Measurements from ENCODE around the gene CPSF4L.

CPSF4L gene

GRCh38 chr17:73289549-73290254 is 28.0 kb upstream of the CPSF4L start:
- no peak for DNase-seq

- DNase-seq, result no peak
Measured at GRCh38 chr17:73288534-73289302, 27.0 kb upstream of the CPSF4L start.

- DNase-seq, result no peak
Measured at GRCh38 chr17:73286863-73287296, 25.2 kb upstream of the CPSF4L start.

GRCh38 chr17:73285916-73286862 is 24.5 kb upstream of the CPSF4L start:
- no peak for DNase-seq

GRCh38 chr17:73285603-73285908 is 23.9 kb upstream of the CPSF4L start:
- no peak for DNase-seq

GRCh38 chr17:73284906-73285602 is 23.4 kb upstream of the CPSF4L start:
- peak; percentile 36 for DNase-seq

- DNase-seq, result no peak
Measured at GRCh38 chr17:73284354-73284753, 22.7 kb upstream of the CPSF4L start.

- peak; percentile 64 for DNase-seq
Measured at GRCh38 chr17:73283841-73284282, 22.2 kb upstream of the CPSF4L start.

GRCh38 chr17:73283250-73283649 is 21.6 kb upstream of the CPSF4L start:
- DNase-seq, result no peak

GRCh38 chr17:73282629-73283028 is 20.9 kb upstream of the CPSF4L start:
- DNase-seq, result no peak

GRCh38 chr17:73281928-73282327 is 20.2 kb upstream of the CPSF4L start:
- no peak for DNase-seq

GRCh38 chr17:73280191-73280590 is 18.5 kb upstream of the CPSF4L start:
- no peak for DNase-seq

GRCh38 chr17:73279704-73280103 is 18.0 kb upstream of the CPSF4L start:
- DNase-seq, result no peak

- DNase-seq, result peak; percentile 54
Measured at GRCh38 chr17:73278465-73279453, 17.1 kb upstream of the CPSF4L start.

GRCh38 chr17:73278049-73278464 is 16.4 kb upstream of the CPSF4L start:
- no peak for DNase-seq

- DNase-seq, result no peak
Measured at GRCh38 chr17:73274490-73274889, 12.8 kb upstream of the CPSF4L start.

GRCh38 chr17:73272906-73273218 is 11.2 kb upstream of the CPSF4L start:
- DNase-seq, result no peak

- DNase-seq, result no peak
Measured at GRCh38 chr17:73271072-73271471, 9.4 kb upstream of the CPSF4L start.

GRCh38 chr17:73269791-73270190 is 8.1 kb upstream of the CPSF4L start:
- no peak for DNase-seq

- no peak for DNase-seq
Measured at GRCh38 chr17:73269329-73269615, 7.6 kb upstream of the CPSF4L start.

GRCh38 chr17:73268582-73269328 is 7.1 kb upstream of the CPSF4L start:
- no peak for DNase-seq
